MM.1S (cell line): ENCODE results near the gene CSKMT.
A peak's percentile ranks its signal among the peaks of the same experiment; 100 is the strongest.

Experiments used
- DNase-seq: peaks from one replicate; pipeline ENCODE4 v3.0.0-alpha.2; 2015
- H2AFZ ChIP-seq: fragments of 300-600 bp; sonication (generic); 2 replicates; pipeline ENCODE4 v1.6.0; 2016; ENCODE audit warnings: antibody characterized with exemption, low read length
- H3F3A ChIP-seq: fragments of 300-600 bp; sonication (generic); 2 replicates; pipeline ENCODE4 v1.6.1; 2016; ENCODE audit warnings: mild to moderate bottlenecking, antibody characterized with exemption, low read length, moderate library complexity, mixed read lengths; ENCODE audit not compliant: insufficient read depth
- H3K27ac ChIP-seq: fragments of 300-600 bp; sonication (generic); 2 replicates; pipeline ENCODE4 v1.5.1; 2016; ENCODE audit warnings: mild to moderate bottlenecking, low read length
- H3K27me3 ChIP-seq: fragments of 300-600 bp; sonication (generic); replicated peaks from 2 replicates; pipeline ENCODE4 v1.6.0; 2016; ENCODE audit warnings: low read length; ENCODE audit not compliant: insufficient read depth
- H3K36me3 ChIP-seq: fragments of 300-600 bp; sonication (generic); replicated peaks from 2 replicates; pipeline ENCODE4 v1.6.1; 2016; ENCODE audit warnings: mild to moderate bottlenecking, low read length, mixed read lengths; ENCODE audit not compliant: insufficient read depth
- H3K4me1 ChIP-seq: fragments of 300-600 bp; sonication (generic); 2 replicates; pipeline ENCODE4 v1.6.1; 2016; ENCODE audit warnings: low read length, mixed read lengths
- H3K4me2 ChIP-seq: fragments of 300-600 bp; sonication (generic); 2 replicates; pipeline ENCODE4 v1.6.0; 2016; ENCODE audit warnings: low read depth, low read length
- H3K4me3 ChIP-seq: fragments of 300-600 bp; sonication (generic); 2 replicates; pipeline ENCODE4 v1.5.1; 2016; ENCODE audit warnings: low read length, mixed read lengths
- H3K79me2 ChIP-seq: fragments of 300-600 bp; sonication (generic); 2 replicates; pipeline ENCODE4 v1.6.1; 2016; ENCODE audit warnings: mixed run types, low read length, mixed read lengths
- H3K9ac ChIP-seq: fragments of 300-600 bp; sonication (generic); 2 replicates; pipeline ENCODE4 v1.6.1; 2016; ENCODE audit warnings: low read length, mixed read lengths
- H3K9me2 ChIP-seq: fragments of 300-600 bp; sonication (generic); replicated peaks from 2 replicates; pipeline ENCODE4 v1.6.1; 2016; ENCODE audit warnings: mild to moderate bottlenecking, low read length, mixed read lengths; ENCODE audit not compliant: insufficient read depth
- H3K9me3 ChIP-seq: fragments of 300-600 bp; sonication (generic); replicated peaks from 2 replicates; pipeline ENCODE4 v1.6.1; 2016; ENCODE audit warnings: mild to moderate bottlenecking, low read length, mixed read lengths; ENCODE audit not compliant: insufficient read depth
- H4K20me1 ChIP-seq: fragments of 300-600 bp; sonication (generic); 2 replicates; pipeline ENCODE4 v1.6.1; 2016; ENCODE audit warnings: mild to moderate bottlenecking, low read length, moderate library complexity, mixed read lengths; ENCODE audit not compliant: insufficient read depth
- CTCF ChIP-seq: fragments of 300-600 bp; sonication (generic); IDR thresholded peaks from 2 replicates; pipeline ENCODE4 v1.5.1; 2016; ENCODE audit warnings: antibody characterized with exemption, low read length, mixed read lengths
- EZH2 ChIP-seq: fragments of 300-600 bp; sonication (generic); optimal IDR thresholded peaks from 2 replicates; pipeline ENCODE3; 2017; ENCODE audit warnings: low read depth, mild to moderate bottlenecking, antibody characterized with exemption, low read length, mixed read lengths
- EZH2phosphoT487 ChIP-seq: fragments of 300-600 bp; sonication (generic); IDR thresholded peaks from 2 replicates; pipeline ENCODE4 v1.6.1; 2018; ENCODE audit warnings: antibody characterized with exemption, low read length

CSKMT gene

DNA sequence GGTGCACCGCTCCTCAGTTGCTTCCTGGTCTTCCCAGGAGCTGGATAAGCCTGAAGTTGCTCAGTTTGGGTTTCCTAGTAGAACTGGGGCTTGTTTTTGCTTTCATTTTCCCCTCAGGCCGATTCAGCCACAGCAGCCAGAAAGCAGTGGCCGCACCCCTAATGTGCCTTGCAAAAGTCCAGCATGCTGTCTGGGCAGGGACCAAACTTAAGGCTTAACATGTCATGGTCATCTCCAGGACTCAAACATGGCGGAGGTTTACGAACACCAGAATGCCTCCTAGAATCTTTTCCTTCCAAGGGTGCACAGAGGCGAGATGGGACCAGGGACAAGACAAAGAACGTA, 44.9 kb downstream of the CSKMT start:
- TF ChIP-seq CTCF (no peak), EZH2 (no peak)
- peak; percentile 48 for DNase-seq
- Histone ChIP-seq H3K4me2 (peak overlapping the region; percentile 96), H3K9me2 (no peaks in the 10 kb centered on the region), H3K4me1 (peaks cover 61% of the 10 kb centered on the region), H3K27ac (peak overlapping the region; percentile 93), H3K79me2 (peaks cover 41% of the 10 kb centered on the region), H3K27me3 (no peaks in the 10 kb centered on the region), H3K36me3 (no peaks in the 10 kb centered on the region), H2AFZ (peak overlapping the region; percentile 80), H3F3A (peaks cover 66% of the 10 kb centered on the region), H4K20me1 (no peaks in the 10 kb centered on the region), H3K9me3 (no peaks in the 10 kb centered on the region), H3K4me3 (peak overlapping the region; percentile 70), H3K9ac (peak overlapping the region; percentile 93)

DNA sequence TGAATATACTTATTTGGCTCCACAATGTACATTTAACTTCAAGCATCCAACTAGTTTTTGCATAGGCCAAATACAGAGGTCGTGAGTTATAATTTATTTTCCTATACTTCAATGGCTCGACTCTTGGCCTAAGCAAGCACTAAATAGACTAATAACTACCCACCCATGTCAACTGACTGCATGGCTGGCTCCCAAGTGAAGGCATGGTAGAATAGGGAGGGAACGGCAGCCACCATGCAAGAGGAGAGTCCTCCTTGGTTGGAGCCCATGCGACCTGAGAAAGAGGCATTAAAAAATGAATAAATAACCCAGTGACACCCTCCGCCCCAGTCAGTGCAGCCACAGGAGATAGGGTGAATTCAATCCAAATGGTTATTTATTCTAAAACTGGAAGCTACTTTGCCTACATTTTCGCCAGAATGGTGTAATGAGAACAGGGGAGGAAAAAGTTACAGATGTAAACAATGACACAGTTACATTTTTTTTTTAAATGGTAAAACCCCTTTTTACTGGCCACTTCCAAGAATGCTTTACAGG, 47.2 kb downstream of the CSKMT start:
- Histone ChIP-seq H2AFZ (no peak overlapping the region), H3K36me3 (peaks cover 15% of the 10 kb centered on the region), H3K27me3 (no peaks in the 10 kb centered on the region), H3K4me2 (peak overlapping the region; percentile 19), H3K4me3 (no peak overlapping the region), H3K9me3 (no peaks in the 10 kb centered on the region), H3K27ac (peak overlapping the region; percentile 68; the same call in 1 of the 2 replicates), H3K9ac (no peak overlapping the region), H3K9me2 (no peaks in the 10 kb centered on the region), H4K20me1 (no peaks in the 10 kb centered on the region), H3K4me1 (peaks cover 71% of the 10 kb centered on the region), H3K79me2 (peaks cover 56% of the 10 kb centered on the region), H3F3A (peaks cover 71% of the 10 kb centered on the region)
- TF ChIP-seq EZH2 (no peak), EZH2phosphoT487 (no peak), CTCF (no peak)
- DNase-seq, result no peak

DNA sequence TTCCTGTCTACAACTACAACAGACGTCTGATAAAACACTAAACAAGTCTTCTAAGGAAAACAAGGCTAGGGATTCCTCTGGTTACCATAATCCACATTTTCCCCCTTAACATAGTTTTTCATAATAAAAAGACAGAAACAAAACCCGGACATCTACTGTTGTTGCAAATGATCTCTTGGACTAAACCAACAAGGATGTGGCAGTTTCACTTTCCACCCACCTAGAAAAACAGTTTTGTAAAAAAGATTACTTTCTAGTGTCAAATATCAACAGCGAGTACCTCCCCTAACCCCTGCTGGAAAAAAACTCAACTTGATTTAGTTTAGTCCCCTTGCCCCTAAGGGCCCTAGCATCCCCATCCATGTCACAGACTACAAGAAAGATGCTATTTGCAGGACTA, 47.7 kb downstream of the CSKMT start:
- Histone ChIP-seq H3K36me3 (peaks cover 15% of the 10 kb centered on the region), H4K20me1 (no peaks in the 10 kb centered on the region), H3K27me3 (no peaks in the 10 kb centered on the region), H3K9ac (peak overlapping the region; percentile 5; the same call in 1 of the 2 replicates), H3K4me2 (peak overlapping the region; percentile 19), H3K79me2 (peaks cover 59% of the 10 kb centered on the region), H3K9me2 (no peaks in the 10 kb centered on the region), H3K4me1 (peaks cover 72% of the 10 kb centered on the region), H3K4me3 (no peak overlapping the region), H3F3A (peaks cover 74% of the 10 kb centered on the region), H2AFZ (no peak overlapping the region), H3K27ac (peak overlapping the region; percentile 68), H3K9me3 (no peaks in the 10 kb centered on the region)
- DNase-seq, result peak; percentile 54
- TF ChIP-seq EZH2, result no peak
- no peak for TF ChIP-seq CTCF
- no peak for TF ChIP-seq EZH2phosphoT487
